Peyer's patch (tissue), 4 donors: ENCODE data around the gene NDNF.

Source experiments
- CTCF ChIP-seq, 6 experiments: fragments of 450-650 bp in 4 of 6; fragments of 200-600 bp in 2 of 6; sonication (generic) in 1 of 6; IDR thresholded peaks; one replicate each; pipeline ENCODE4 v1.5.1; 2017 to 2019; ENCODE audit warnings: antibody characterized with exemption in 6 of 6, mild to moderate bottlenecking in 3 of 6, moderate library complexity in 1 of 6
- POLR2A ChIP-seq, 2 donors: fragments of 450-650 bp; IDR thresholded peaks; one replicate each; pipeline ENCODE4 v1.5.1; 2017; ENCODE audit warnings: antibody characterized with exemption in 2 of 2, mild to moderate bottlenecking in 2 of 2, moderate library complexity in 2 of 2

- no peak for TF ChIP-seq CTCF (IDR thresholded peaks at IDR 0.05)
- TF ChIP-seq POLR2A (IDR thresholded peaks at IDR 0.05): no peak
Measured at GRCh38 chr4:121091941-121092340, 19.6 kb upstream of the NDNF start.
